ENCODE results near the gene AKAP6. TPM values are rescaled to one million over a fixed set of nuclear protein-coding genes. Genes with fewer than 3 reads are reported as not detected.

AKAP6 gene
- total and polyA plus RNA-seq, 12 donors, result 0.71 to 24.7 (median 8.1) TPM

DNA sequence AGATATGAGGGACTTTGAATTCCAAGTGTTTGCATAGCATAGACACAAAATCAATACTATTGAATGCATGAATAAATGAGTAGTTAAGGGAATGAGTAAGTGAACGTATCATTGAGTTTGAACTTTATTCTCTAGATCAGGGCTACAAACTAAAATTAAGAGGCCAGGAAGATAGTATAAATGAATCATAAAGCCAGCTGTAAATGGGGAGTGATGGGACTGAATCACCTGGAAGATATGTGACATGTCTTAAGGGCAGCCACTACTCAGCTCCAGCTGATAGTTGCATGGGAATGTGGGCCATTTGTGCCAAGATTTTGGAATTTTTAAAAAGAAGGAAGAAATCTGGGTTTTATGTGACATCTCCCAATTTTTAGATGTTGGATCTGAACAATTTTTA lies 229.9 kb downstream of the AKAP6 start:
- Histone ChIP-seq H3K4me1 (replicated peaks in 1 of 2) (peaks cover 0 to 15% of the 10 kb centered on the region in 2 donors), H3K27ac (no peak overlapping the region), H3K9me3 (replicated peaks in 1 of 3) (no peaks in the 10 kb centered on the region), H3K36me3 (replicated peaks in 1 of 2) (no peaks in the 10 kb centered on the region), H3K27me3 (no peaks in the 10 kb centered on the region), H3K4me3 (no peak overlapping the region)
- no peak for DNase-seq
- TF ChIP-seq, protein P1, sequence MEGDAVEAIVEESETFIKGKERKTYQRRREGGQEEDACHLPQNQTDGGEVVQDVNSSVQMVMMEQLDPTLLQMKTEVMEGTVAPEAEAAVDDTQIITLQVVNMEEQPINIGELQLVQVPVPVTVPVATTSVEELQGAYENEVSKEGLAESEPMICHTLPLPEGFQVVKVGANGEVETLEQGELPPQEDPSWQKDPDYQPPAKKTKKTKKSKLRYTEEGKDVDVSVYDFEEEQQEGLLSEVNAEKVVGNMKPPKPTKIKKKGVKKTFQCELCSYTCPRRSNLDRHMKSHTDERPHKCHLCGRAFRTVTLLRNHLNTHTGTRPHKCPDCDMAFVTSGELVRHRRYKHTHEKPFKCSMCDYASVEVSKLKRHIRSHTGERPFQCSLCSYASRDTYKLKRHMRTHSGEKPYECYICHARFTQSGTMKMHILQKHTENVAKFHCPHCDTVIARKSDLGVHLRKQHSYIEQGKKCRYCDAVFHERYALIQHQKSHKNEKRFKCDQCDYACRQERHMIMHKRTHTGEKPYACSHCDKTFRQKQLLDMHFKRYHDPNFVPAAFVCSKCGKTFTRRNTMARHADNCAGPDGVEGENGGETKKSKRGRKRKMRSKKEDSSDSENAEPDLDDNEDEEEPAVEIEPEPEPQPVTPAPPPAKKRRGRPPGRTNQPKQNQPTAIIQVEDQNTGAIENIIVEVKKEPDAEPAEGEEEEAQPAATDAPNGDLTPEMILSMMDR (IDR thresholded peaks at IDR 0.05), result no peak
- no peak for TF ChIP-seq POLR2A (IDR thresholded peaks at IDR 0.05)
- intact Hi-C loops (cut with DNase I), result loop anchor here in 1 of 2 donors (10.0 kb wide), 2 partner anchors 484 to 634 kb away; partner anchors contain the start of gene ARHGAP5
- WGBS, 4 donors, result 57 to 89% (median 77%) methylated on average over 1 of the region's 1 CpG

DNA sequence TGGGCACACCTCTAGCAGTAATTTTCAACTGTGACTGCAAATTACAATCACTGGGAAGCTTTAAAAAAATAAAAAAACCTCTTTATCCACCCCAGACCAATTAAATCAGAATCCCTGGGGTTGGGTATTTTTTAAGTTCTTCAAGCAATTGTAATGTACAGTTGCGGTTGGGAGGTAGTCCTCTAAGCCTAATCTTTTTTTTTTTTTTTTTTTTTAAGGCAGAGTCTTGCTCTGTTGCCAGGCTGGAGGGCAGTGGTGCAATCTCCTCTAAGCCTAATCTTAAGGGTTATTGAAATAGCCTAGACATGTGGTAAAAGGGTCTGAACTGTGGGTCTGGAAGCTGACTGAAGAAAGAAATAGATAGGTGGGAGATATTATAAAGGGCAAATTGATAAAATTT lies 230.5 kb downstream of the AKAP6 start:
- TF ChIP-seq POLR2A (IDR thresholded peaks at IDR 0.05), result no peak
- TF ChIP-seq, protein P1 (IDR thresholded peaks at IDR 0.05), result no peak
- H3K27me3 ChIP-seq, result no peaks in the 10 kb centered on the region
- intact Hi-C loops (cut with DNase I), result loop anchor here in 1 of 2 donors (10.0 kb wide), 2 partner anchors 485 to 635 kb away; partner anchors contain the start of gene ARHGAP5
- no peaks in the 10 kb centered on the region for H3K9me3 ChIP-seq (replicated peaks in 1 of 3)
- no peak overlapping the region for H3K27ac ChIP-seq
- H3K4me1 ChIP-seq (replicated peaks in 1 of 2), result peaks cover 0 to 20% of the 10 kb centered on the region in 2 donors
- WGBS, 4 donors, result 58 to 77% (median 61%) methylated on average over 1 of the region's 1 CpG
- H3K4me3 ChIP-seq, result no peak overlapping the region
- H3K36me3 ChIP-seq (replicated peaks in 1 of 2), result no peaks in the 10 kb centered on the region
- DNase-seq, result peak in 1 of 7 donors; percentile 11

DNA sequence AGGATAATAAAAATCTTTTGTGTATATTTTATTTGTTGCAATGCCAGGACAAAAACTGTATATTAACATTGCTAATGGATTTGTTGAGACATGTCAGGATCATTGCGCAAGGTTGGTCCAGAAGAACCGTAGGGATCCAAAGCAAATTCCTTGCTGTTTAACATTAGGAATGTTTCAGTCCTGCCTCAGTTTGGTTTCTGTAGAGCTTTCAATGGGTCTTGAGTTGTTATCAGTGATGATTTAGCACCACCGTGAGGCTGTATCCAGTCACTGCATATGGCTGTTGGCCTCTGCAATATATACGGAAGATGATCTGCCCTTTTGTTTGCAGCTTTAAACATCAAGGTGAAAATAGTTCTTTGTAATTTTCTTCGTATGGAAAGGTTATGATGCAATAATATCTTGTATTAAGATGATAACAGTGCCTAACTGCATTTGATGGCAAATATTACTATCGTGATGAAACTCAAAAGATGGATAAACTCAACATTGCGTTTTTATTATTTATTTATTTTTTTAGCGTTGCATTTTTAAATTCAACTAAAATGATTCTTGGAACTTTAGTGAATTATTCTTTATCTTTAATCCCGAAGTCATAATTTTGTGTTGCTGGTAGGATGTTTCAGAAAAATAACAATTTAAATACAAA lies 231.2 kb downstream of the AKAP6 start:
- Histone ChIP-seq H3K4me1 (replicated peaks in 1 of 2) (peaks cover 0 to 26% of the 10 kb centered on the region in 2 donors), H3K9me3 (replicated peaks in 1 of 3) (no peaks in the 10 kb centered on the region), H3K4me3 (no peak overlapping the region), H3K27me3 (no peaks in the 10 kb centered on the region), H3K27ac (no peak overlapping the region), H3K36me3 (replicated peaks in 1 of 2) (no peaks in the 10 kb centered on the region)
- intact Hi-C loops (cut with DNase I), result no loop called here
- WGBS, 4 donors, result 23 to 27% (median 24%) methylated on average over 9 of the region's 9 CpGs
- TF ChIP-seq, protein P1 (IDR thresholded peaks at IDR 0.05), result peak; percentile 81 to 95 (median 94)
- no peak for TF ChIP-seq POLR2A (IDR thresholded peaks at IDR 0.05)
- DNase-seq, result peak; percentile 49 to 83 (median 58)

DNA sequence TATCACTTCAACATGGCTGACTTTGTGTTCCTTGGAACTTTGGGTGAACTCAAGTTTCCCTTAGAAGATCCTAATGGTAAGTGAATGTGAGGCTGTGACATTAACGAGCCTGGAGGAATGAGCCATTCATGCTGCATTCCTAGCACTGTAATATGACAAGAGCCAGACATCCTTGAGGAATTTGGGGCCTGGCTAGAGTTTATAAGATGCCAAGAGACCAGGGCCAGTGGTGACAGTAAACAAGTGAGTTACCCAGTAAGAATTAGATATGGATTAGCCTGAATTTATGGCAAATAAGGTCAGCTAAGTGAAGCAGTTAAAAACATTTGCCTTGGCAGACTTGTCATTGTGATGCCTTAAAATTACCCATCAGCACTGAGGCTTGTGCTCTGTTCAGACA lies 232.4 kb downstream of the AKAP6 start:
- Histone ChIP-seq H3K4me1 (replicated peaks in 1 of 2) (peaks cover 0 to 26% of the 10 kb centered on the region in 2 donors), H3K4me3 (no peak overlapping the region), H3K27ac (no peak overlapping the region), H3K9me3 (replicated peaks in 1 of 3) (no peaks in the 10 kb centered on the region), H3K27me3 (no peaks in the 10 kb centered on the region), H3K36me3 (replicated peaks in 1 of 2) (no peaks in the 10 kb centered on the region)
- 19 to 41% (median 30%) methylated on average over 1 of the region's 1 CpG for WGBS, 4 donors
- peak in 5 of 7 donors; percentile 13 to 56 (median 45) for DNase-seq
- TF ChIP-seq POLR2A (IDR thresholded peaks at IDR 0.05), result no peak
- TF ChIP-seq, protein P1 (IDR thresholded peaks at IDR 0.05), result no peak
- intact Hi-C loops (cut with DNase I), result no loop called here

Measured in adrenal gland (tissue), 12 donors.